HCT116 (cell line): ENCODE measurements around the gene CIC. TPM values are rescaled to one million over a fixed set of nuclear protein-coding genes. Genes with fewer than 3 reads are reported as not detected.

Source experiments
- ATAC-seq: fragments of 200-7000 bp; cut with Tn5 transposase; 2 replicates; pipeline ENCODE4 v1.9.1; 2020; ENCODE audit warnings: mild to moderate bottlenecking, moderate library complexity
- BruUV-seq: library from RNA; stranded (reverse); fragments of 400-500 nt; replicated peaks from 2 replicates; lab custom pipeline; 2021; lab: Mats Ljungman, UMichigan
- CTCF ChIA-PET: fragments of 300-600 bp; sonication (Branson Sonifier 250); formaldehyde crosslinking; loops from one replicate; lab custom pipeline; 2021; ENCODE audit warnings: antibody characterized with exemption; lab: Charles Lee
- POLR2A ChIA-PET: fragments of 300-600, 350-600 bp; sonication (Branson Sonifier 250); formaldehyde crosslinking; loops from one replicate; lab custom pipeline; 2021; ENCODE audit warnings: antibody characterized with exemption; lab: Charles Lee
- RAD21 ChIA-PET, 2 experiments: fragments of 300-600 bp; sonication (Branson Sonifier 250); formaldehyde crosslinking; loops; one replicate each; lab custom pipeline; 2023; ENCODE audit warnings: low total read pairs in 2 of 2; ENCODE audit not compliant: uncharacterized antibody in 2 of 2, unreplicated experiment in 2 of 2, low non-redundant PET in 1 of 2; lab: Charles Lee
- DNase-seq: peaks from one replicate; pipeline ENCODE4 v3.0.0-alpha.2; 2010; ENCODE audit warnings: low read depth, low spot score
- H2AFZ ChIP-seq: fragments of 200-600 bp; shearing (Covaris generic), sonication (generic); 2 replicates; pipeline ENCODE4 v1.6.1; 2017; ENCODE audit warnings: low read depth, mixed run types, mixed read lengths, antibody characterized with exemption, low read length; ENCODE audit not compliant: poor library complexity, severe bottlenecking
- H3K27ac ChIP-seq: 2 replicates; pipeline ENCODE4 v1.5.1; 2012; ENCODE audit warnings: low read depth, low read length
- H3K27me3 ChIP-seq: fragments of 200-600 bp; sonication (generic); 2 replicates; pipeline ENCODE4 v1.6.1; 2016; ENCODE audit warnings: mixed run types, low read length, mixed read lengths; ENCODE audit not compliant: insufficient read depth
- H3K36me3 ChIP-seq, 2 experiments: fragments of 200-500 bp in 1 of 2; fragments of 200-600 bp in 1 of 2; sonication (Bioruptor generic) in 1 of 2; sonication (generic) in 1 of 2; 2 replicates each; pipeline versions ENCODE4 v1.5.1 to v1.6.1; 2014 to 2016; ENCODE audit warnings: low read length in 2 of 2, inconsistent platforms in 1 of 2, mixed read lengths in 1 of 2, mixed run types in 1 of 2; ENCODE audit not compliant: insufficient read depth in 2 of 2, control insufficient read depth in 1 of 2
- H3K4me1 ChIP-seq, 2 experiments: fragments of 200-600 bp in 1 of 2; sonication (generic) in 1 of 2; 2 replicates each; pipeline versions ENCODE4 v1.5.1 to v1.6.1; 2012 to 2017; ENCODE audit warnings: low read length in 2 of 2, inconsistent platforms in 1 of 2, mild to moderate bottlenecking in 1 of 2, mixed read lengths in 1 of 2, mixed run types in 1 of 2, moderate library complexity in 1 of 2; ENCODE audit not compliant: insufficient read depth in 2 of 2, control insufficient read depth in 1 of 2
- H3K4me2 ChIP-seq: fragments of 200-600 bp; sonication (generic); 2 replicates; pipeline ENCODE4 v1.6.1; 2017; ENCODE audit warnings: mixed run types, low read length, mixed read lengths
- H3K4me3 ChIP-seq, 2 experiments: fragments of 200-600 bp in 1 of 2; sonication (generic) in 1 of 2; replicated peaks in 1 of 2; 2 replicates each; pipeline ENCODE4 v1.5.1; 2011 to 2016; ENCODE audit warnings: low read length in 2 of 2, control low read depth in 1 of 2, low read depth in 1 of 2, mild to moderate bottlenecking in 1 of 2, mixed read lengths in 1 of 2, mixed run types in 1 of 2
- H3K79me2 ChIP-seq: fragments of 200-600 bp; sonication (generic); 2 replicates; pipeline ENCODE4 v1.6.1; 2017; ENCODE audit warnings: mild to moderate bottlenecking, mixed run types, low read length, moderate library complexity, mixed read lengths; ENCODE audit not compliant: insufficient read depth
- H3K9ac ChIP-seq: fragments of 200-600 bp; sonication (generic); 2 replicates; pipeline ENCODE4 v1.6.1; 2016; ENCODE audit warnings: low read length, mixed read lengths
- H3K9me2 ChIP-seq: fragments of 200-600 bp; sonication (generic), shearing (Covaris generic); 2 replicates; pipeline ENCODE4 v1.6.1; 2017; ENCODE audit warnings: mixed run types, mild to moderate bottlenecking, moderate library complexity; ENCODE audit not compliant: insufficient read depth
- H3K9me3 ChIP-seq, 2 experiments: fragments of 200-500 bp in 1 of 2; fragments of 200-600 bp in 1 of 2; sonication (Bioruptor generic) in 1 of 2; sonication (generic) in 1 of 2; 2 replicates each; pipeline ENCODE4 v1.6.1; 2014 to 2017; ENCODE audit warnings: low read length in 2 of 2, mixed read lengths in 2 of 2, inconsistent platforms in 1 of 2, low read depth in 1 of 2, mild to moderate bottlenecking in 1 of 2, mixed run types in 1 of 2, moderate library complexity in 1 of 2; ENCODE audit not compliant: control insufficient read depth in 1 of 2, insufficient read depth in 1 of 2
- H4K20me1 ChIP-seq: fragments of 200-600 bp; sonication (generic), shearing (Covaris generic); 2 replicates; pipeline ENCODE4 v1.6.1; 2017; ENCODE audit warnings: mixed run types, mild to moderate bottlenecking, moderate library complexity; ENCODE audit not compliant: insufficient read depth
- CTCF ChIP-seq, 3 experiments: fragments of 200-600 bp in 1 of 3; sonication (generic) in 1 of 3; IDR thresholded peaks in 2 of 3; conservative IDR thresholded peaks in 1 of 3; 2 replicates each; pipeline ENCODE4 v1.5.1; 2012 to 2017; ENCODE audit warnings: low read depth in 2 of 3, low read length in 2 of 3, antibody characterized with exemption in 1 of 3, borderline replicate concordance in 1 of 3, control low read depth in 1 of 3, mild to moderate bottlenecking in 1 of 3, mixed read lengths in 1 of 3, mixed run types in 1 of 3, moderate library complexity in 1 of 3; ENCODE audit not compliant: insufficient read depth in 1 of 3
- ELF1 ChIP-seq: IDR thresholded peaks from 2 replicates; pipeline ENCODE4 v1.6.1; 2012; ENCODE audit warnings: low read depth, borderline replicate concordance
- EZH2phosphoT487 ChIP-seq: fragments of 200-600 bp; IDR thresholded peaks from 2 replicates; pipeline ENCODE4 v1.6.1; 2018; ENCODE audit warnings: antibody characterized with exemption, borderline replicate concordance
- FOSL1 ChIP-seq: IDR thresholded peaks from 2 replicates; pipeline ENCODE4 v1.6.1; 2012; ENCODE audit warnings: low read depth
- JUND ChIP-seq: IDR thresholded peaks from 2 replicates; pipeline ENCODE4 v1.6.1; 2012
- MAX ChIP-seq: IDR thresholded peaks from 2 replicates; pipeline ENCODE4 v1.6.1; 2012
- POLR2A ChIP-seq: IDR thresholded peaks from 2 replicates; pipeline ENCODE4 v1.7.0; 2011; ENCODE audit warnings: borderline replicate concordance; ENCODE audit not compliant: insufficient read depth, insufficient read length; ENCODE audit errors: extremely low read depth
- POLR2AphosphoS5 ChIP-seq: IDR thresholded peaks from 2 replicates; pipeline ENCODE4 v1.6.1; 2011; ENCODE audit warnings: mild to moderate bottlenecking, low read depth, low read length, moderate library complexity
- RAD21 ChIP-seq: IDR thresholded peaks from 2 replicates; pipeline ENCODE4 v1.6.1; 2012; ENCODE audit warnings: low read depth, mild to moderate bottlenecking
- REST ChIP-seq: IDR thresholded peaks from 2 replicates; pipeline ENCODE4 v1.6.1; 2012; ENCODE audit warnings: low read depth
- SIN3A ChIP-seq: IDR thresholded peaks from 2 replicates; pipeline ENCODE4 v1.6.1; 2012; ENCODE audit warnings: low read depth
- SP1 ChIP-seq: IDR thresholded peaks from 2 replicates; pipeline ENCODE4 v1.6.1; 2012; ENCODE audit warnings: low read depth
- SRF ChIP-seq: IDR thresholded peaks from 2 replicates; pipeline ENCODE4 v1.6.1; 2012; ENCODE audit warnings: low read depth
- TCF7L2 ChIP-seq: IDR thresholded peaks from 2 replicates; pipeline ENCODE4 v1.7.0; 2011; ENCODE audit warnings: borderline replicate concordance, inconsistent platforms; ENCODE audit not compliant: insufficient read depth, insufficient read length; ENCODE audit errors: extremely low read depth
- ZBTB33 ChIP-seq: IDR thresholded peaks from 2 replicates; pipeline ENCODE4 v1.6.1; 2011; ENCODE audit warnings: mild to moderate bottlenecking, low read length, moderate library complexity; ENCODE audit not compliant: insufficient replicate concordance; ENCODE audit errors: extremely low read depth
- ZFX ChIP-seq: fragments of 450-650 bp; IDR thresholded peaks from 2 replicates; pipeline ENCODE4 v1.6.1; 2017
- ZNF274 ChIP-seq: fragments of 200-500 bp; sonication (Bioruptor generic); IDR thresholded peaks from 2 replicates; pipeline ENCODE4 v1.6.1; 2014; ENCODE audit warnings: mild to moderate bottlenecking, low read depth, low read length, inconsistent platforms
- intact Hi-C: fragments of 100-400 bp; cut with micrococcal nuclease; formaldehyde crosslinking; loops from 2 replicates; pipeline ENCODE4 v1.10.0; 2022
- total RNA-seq: library from RNA; stranded (reverse); gene quantifications from one replicate; pipeline ENCODE4 v1.2.1, GENCODE V29; 2021; ENCODE audit not compliant: unreplicated experiment

The CIC gene
- total RNA-seq, 1 experiment from 2014 or later = 52.0 TPM

GRCh38 chr19:42333018-42333417 lies 64.0 kb downstream of the CIC start:
- H3K9me3 ChIP-seq = no peaks in the 10 kb centered on the region
- no peak overlapping the region for H2AFZ ChIP-seq
- H3K4me2 ChIP-seq = no peak overlapping the region
- ChIA-PET POLR2A (no interaction called here), CTCF (interaction anchor here (0.9 kb wide), 1 partner anchor 11 kb away, joined by 3 read pairs; no protein-coding TSS in a partner anchor), RAD21 (no interaction called here)
- no TSS peak for BruUV-seq
- intact Hi-C loops = no loop called here
- H3K36me3 ChIP-seq = peaks cover 0 to 2% of the 10 kb centered on the region in 2 experiments; a peak in 2 of 4 replicates
- no peak overlapping the region for H3K9ac ChIP-seq
- no peak for TF ChIP-seq JUND
- TF ChIP-seq RAD21 = no peak
- no peak for TF ChIP-seq EZH2phosphoT487
- TF ChIP-seq SP1 = no peak
- TF ChIP-seq CTCF (IDR thresholded peaks at IDR 0.05 in 2 of 3, conservative IDR thresholded peaks at IDR 0.05 in 1 of 3; ENCODE audit: borderline replicate concordance in 1 of 3, insufficient read depth in 1 of 3, low read depth in 2 of 3, low read length in 2 of 3) = no peak
- TF ChIP-seq ZNF274 = no peak
- TF ChIP-seq ELF1 = no peak
- no peak for TF ChIP-seq FOSL1
- no peak for TF ChIP-seq SRF
- TF ChIP-seq MAX = no peak
- TF ChIP-seq ZFX = no peak
- TF ChIP-seq ZBTB33 = no peak
- no peak for TF ChIP-seq SIN3A
- no peak for TF ChIP-seq POLR2AphosphoS5
- no peak for TF ChIP-seq TCF7L2
- TF ChIP-seq REST = no peak
- no peak for TF ChIP-seq POLR2A
- ATAC-seq = no peak
- H3K27me3 ChIP-seq = no peaks in the 10 kb centered on the region
- H3K9me2 ChIP-seq = no peaks in the 10 kb centered on the region
- H4K20me1 ChIP-seq = no peaks in the 10 kb centered on the region
- H3K79me2 ChIP-seq = no peaks in the 10 kb centered on the region; the same call in 1 of the 2 replicates
- no peak for DNase-seq
- H3K27ac ChIP-seq = no peak overlapping the region
- no peaks in the 10 kb centered on the region for H3K4me1 ChIP-seq
- no peak overlapping the region for H3K4me3 ChIP-seq
